SK-N-SH treated with all-trans-retinoic acid at 6 μM for 48 hours (cell line): ENCODE results near the gene ZBTB7C.

Experiments used
- ATAC-seq: fragments of 200-7000 bp; cut with Tn5 transposase; 3 replicates; pipeline ENCODE4 v1.9.1; 2020; ENCODE audit warnings: mild to moderate bottlenecking, moderate library complexity
- BACH2 ChIP-seq: fragments of 250-450 bp; sonication (Bioruptor Pico); IDR thresholded peaks from 2 replicates; pipeline ENCODE4 v1.9.0; 2021; ENCODE audit warnings: mild to moderate bottlenecking, borderline replicate concordance
- CSDC2 ChIP-seq: fragments of 250-450 bp; sonication (Bioruptor Pico); IDR thresholded peaks from 2 replicates; pipeline ENCODE4 v1.5.0; 2020; ENCODE audit warnings: mild to moderate bottlenecking, moderate library complexity
- ESRRG ChIP-seq: fragments of 250-450 bp; sonication (Bioruptor Pico); IDR thresholded peaks from 2 replicates; pipeline ENCODE4 v1.6.1; 2021; ENCODE audit warnings: mild to moderate bottlenecking
- ISL1 ChIP-seq: fragments of 250-450 bp; sonication (Bioruptor Pico); IDR thresholded peaks from 2 replicates; pipeline ENCODE4 v2.1.2; 2022; ENCODE audit warnings: mild to moderate bottlenecking, moderate library complexity
- OSR1 ChIP-seq: fragments of 250-450 bp; sonication (Bioruptor Pico); IDR thresholded peaks from 2 replicates; pipeline ENCODE4 v1.8.0; 2022; ENCODE audit warnings: moderate library complexity, mild to moderate bottlenecking, inconsistent platforms
- PPARA ChIP-seq: fragments of 250-450 bp; sonication (Bioruptor Pico); IDR thresholded peaks from 2 replicates; pipeline ENCODE4 v1.5.0; 2020; ENCODE audit warnings: mild to moderate bottlenecking, borderline replicate concordance
- RARB ChIP-seq: fragments of 250-450 bp; sonication (Bioruptor Pico); IDR thresholded peaks from 2 replicates; pipeline ENCODE4 v1.8.0; 2021; ENCODE audit warnings: mild to moderate bottlenecking, moderate library complexity
- SNAI2 ChIP-seq: fragments of 250-450 bp; sonication (Bioruptor Pico); IDR thresholded peaks from 2 replicates; pipeline ENCODE4 v1.5.0; 2020; ENCODE audit warnings: mild to moderate bottlenecking, moderate library complexity
- TCF4 ChIP-seq: fragments of 250-450 bp; sonication (Bioruptor Pico); IDR thresholded peaks from 2 replicates; pipeline ENCODE4 v1.8.0; 2021; ENCODE audit warnings: mild to moderate bottlenecking, moderate library complexity, borderline replicate concordance
- TOX ChIP-seq: fragments of 250-450 bp; sonication (Bioruptor Pico); IDR thresholded peaks from 2 replicates; pipeline ENCODE4 v1.8.0; 2021; ENCODE audit warnings: mild to moderate bottlenecking, moderate library complexity, borderline replicate concordance
- ZC3H10 ChIP-seq: fragments of 250-450 bp; sonication (Bioruptor Pico); IDR thresholded peaks from 2 replicates; pipeline ENCODE4 v1.5.1; 2021; ENCODE audit warnings: mild to moderate bottlenecking, moderate library complexity
- ZFP3 ChIP-seq: fragments of 250-450 bp; sonication (Bioruptor Pico); IDR thresholded peaks from 2 replicates; pipeline ENCODE4 v1.5.0; 2020; ENCODE audit warnings: mild to moderate bottlenecking, moderate library complexity
- ZFP30 ChIP-seq: fragments of 450-650 bp; formaldehyde crosslinking; IDR thresholded peaks from 2 replicates; pipeline ENCODE4 v1.5.0; 2022; ENCODE audit warnings: mild to moderate bottlenecking, moderate library complexity
- ZNF70 ChIP-seq: fragments of 450-650 bp; formaldehyde crosslinking; IDR thresholded peaks from 2 replicates; pipeline ENCODE4 v1.5.0; 2020; ENCODE audit warnings: mild to moderate bottlenecking, moderate library complexity
- ZNF8 ChIP-seq: fragments of 450-650 bp; formaldehyde crosslinking; IDR thresholded peaks from 2 replicates; pipeline ENCODE4 v1.5.0; 2020; ENCODE audit warnings: mild to moderate bottlenecking, moderate library complexity
- TF ChIP-seq, protein P1 (sequence below): fragments of 250-450 bp; sonication (Bioruptor Pico); IDR thresholded peaks from 2 replicates; pipeline ENCODE4 v1.5.1; 2020; ENCODE audit warnings: low read depth, mild to moderate bottlenecking, moderate library complexity
- TF ChIP-seq, protein P2 (sequence below): fragments of 250-450 bp; sonication (Bioruptor Pico); IDR thresholded peaks from 2 replicates; pipeline ENCODE4 v1.5.0; 2020; ENCODE audit warnings: mild to moderate bottlenecking, moderate library complexity
- TF ChIP-seq, protein P3 (sequence below): fragments of 250-450 bp; sonication (Bioruptor Pico); IDR thresholded peaks from 2 replicates; pipeline ENCODE4 v1.5.1; 2021; ENCODE audit warnings: mild to moderate bottlenecking, moderate library complexity
- TF ChIP-seq, protein P4 (sequence below): fragments of 250-450 bp; sonication (Bioruptor Pico); IDR thresholded peaks from 2 replicates; pipeline ENCODE4 v1.8.0; 2020; ENCODE audit warnings: mild to moderate bottlenecking, moderate library complexity, borderline replicate concordance
- TF ChIP-seq, protein P5 (sequence below): fragments of 250-450 bp; sonication (Bioruptor Pico); IDR thresholded peaks from 2 replicates; pipeline ENCODE4 v1.8.0; 2021; ENCODE audit warnings: low read depth, mild to moderate bottlenecking, moderate library complexity, borderline replicate concordance

The ZBTB7C gene

DNA sequence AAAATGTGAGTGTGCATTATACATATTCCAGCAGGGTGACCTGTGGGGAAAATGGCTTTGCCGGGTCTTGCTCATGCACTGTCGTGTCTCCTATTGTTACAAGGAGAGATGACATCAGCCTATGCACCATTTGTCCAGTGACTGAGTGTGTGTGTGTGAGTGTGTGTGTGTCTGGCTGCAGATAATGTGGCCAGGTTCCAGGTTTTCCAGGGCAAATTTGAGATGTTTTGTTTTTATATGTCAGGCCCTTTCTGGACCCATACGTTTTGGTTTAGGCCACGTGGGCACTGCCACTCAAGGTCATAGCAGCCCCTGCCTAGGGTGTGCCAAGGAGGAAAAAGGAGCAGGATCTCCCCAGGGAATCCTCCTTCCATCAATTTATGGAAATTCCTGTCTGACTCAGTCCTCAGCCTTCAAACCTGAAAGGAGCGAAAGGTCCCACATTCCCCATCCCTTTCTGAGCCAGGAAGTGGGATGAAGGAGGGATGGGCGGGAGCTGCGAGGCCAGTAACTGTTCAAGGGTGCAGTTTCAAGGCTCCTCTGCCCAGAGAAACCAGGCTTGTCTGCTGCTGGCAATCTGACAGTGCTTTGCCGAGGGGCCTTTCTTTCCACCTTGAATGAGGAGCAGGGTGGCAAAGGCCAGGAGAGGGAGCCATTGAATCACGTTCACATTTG, 385.7 kb downstream of the ZBTB7C start:
- ATAC-seq, result peak; percentile 73
- TF ChIP-seq ISL1 (CRISPR knock-in tag) (0 out of 2 replicates have a peak, but pooled peaks have one; percentile 26), TOX (CRISPR knock-in tag) (no peak), ZNF8 (CRISPR knock-in tag) (no peak), SNAI2 (no peak), ZFP3 (CRISPR knock-in tag) (peak; percentile 33; the same call in 1 of the 2 replicates), PPARA (no peak), RARB (CRISPR knock-in tag) (no peak), ZFP30 (CRISPR knock-in tag) (no peak), TCF4 (no peak)
- TF ChIP-seq, protein P1, sequence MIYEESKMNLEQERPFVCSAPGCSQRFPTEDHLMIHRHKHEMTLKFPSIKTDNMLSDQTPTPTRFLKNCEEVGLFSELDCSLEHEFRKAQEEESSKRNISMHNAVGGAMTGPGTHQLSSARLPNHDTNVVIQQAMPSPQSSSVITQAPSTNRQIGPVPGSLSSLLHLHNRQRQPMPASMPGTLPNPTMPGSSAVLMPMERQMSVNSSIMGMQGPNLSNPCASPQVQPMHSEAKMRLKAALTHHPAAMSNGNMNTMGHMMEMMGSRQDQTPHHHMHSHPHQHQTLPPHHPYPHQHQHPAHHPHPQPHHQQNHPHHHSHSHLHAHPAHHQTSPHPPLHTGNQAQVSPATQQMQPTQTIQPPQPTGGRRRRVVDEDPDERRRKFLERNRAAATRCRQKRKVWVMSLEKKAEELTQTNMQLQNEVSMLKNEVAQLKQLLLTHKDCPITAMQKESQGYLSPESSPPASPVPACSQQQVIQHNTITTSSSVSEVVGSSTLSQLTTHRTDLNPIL (CRISPR knock-in tag), result 0 out of 2 replicates have a peak, but pooled peaks have one; percentile 40
- TF ChIP-seq, protein P2, sequence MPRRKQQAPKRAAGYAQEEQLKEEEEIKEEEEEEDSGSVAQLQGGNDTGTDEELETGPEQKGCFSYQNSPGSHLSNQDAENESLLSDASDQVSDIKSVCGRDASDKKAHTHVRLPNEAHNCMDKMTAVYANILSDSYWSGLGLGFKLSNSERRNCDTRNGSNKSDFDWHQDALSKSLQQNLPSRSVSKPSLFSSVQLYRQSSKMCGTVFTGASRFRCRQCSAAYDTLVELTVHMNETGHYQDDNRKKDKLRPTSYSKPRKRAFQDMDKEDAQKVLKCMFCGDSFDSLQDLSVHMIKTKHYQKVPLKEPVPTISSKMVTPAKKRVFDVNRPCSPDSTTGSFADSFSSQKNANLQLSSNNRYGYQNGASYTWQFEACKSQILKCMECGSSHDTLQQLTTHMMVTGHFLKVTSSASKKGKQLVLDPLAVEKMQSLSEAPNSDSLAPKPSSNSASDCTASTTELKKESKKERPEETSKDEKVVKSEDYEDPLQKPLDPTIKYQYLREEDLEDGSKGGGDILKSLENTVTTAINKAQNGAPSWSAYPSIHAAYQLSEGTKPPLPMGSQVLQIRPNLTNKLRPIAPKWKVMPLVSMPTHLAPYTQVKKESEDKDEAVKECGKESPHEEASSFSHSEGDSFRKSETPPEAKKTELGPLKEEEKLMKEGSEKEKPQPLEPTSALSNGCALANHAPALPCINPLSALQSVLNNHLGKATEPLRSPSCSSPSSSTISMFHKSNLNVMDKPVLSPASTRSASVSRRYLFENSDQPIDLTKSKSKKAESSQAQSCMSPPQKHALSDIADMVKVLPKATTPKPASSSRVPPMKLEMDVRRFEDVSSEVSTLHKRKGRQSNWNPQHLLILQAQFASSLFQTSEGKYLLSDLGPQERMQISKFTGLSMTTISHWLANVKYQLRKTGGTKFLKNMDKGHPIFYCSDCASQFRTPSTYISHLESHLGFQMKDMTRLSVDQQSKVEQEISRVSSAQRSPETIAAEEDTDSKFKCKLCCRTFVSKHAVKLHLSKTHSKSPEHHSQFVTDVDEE (CRISPR knock-in tag), result peak; percentile 35; the same call in 1 of the 2 replicates
- TF ChIP-seq, protein P3, sequence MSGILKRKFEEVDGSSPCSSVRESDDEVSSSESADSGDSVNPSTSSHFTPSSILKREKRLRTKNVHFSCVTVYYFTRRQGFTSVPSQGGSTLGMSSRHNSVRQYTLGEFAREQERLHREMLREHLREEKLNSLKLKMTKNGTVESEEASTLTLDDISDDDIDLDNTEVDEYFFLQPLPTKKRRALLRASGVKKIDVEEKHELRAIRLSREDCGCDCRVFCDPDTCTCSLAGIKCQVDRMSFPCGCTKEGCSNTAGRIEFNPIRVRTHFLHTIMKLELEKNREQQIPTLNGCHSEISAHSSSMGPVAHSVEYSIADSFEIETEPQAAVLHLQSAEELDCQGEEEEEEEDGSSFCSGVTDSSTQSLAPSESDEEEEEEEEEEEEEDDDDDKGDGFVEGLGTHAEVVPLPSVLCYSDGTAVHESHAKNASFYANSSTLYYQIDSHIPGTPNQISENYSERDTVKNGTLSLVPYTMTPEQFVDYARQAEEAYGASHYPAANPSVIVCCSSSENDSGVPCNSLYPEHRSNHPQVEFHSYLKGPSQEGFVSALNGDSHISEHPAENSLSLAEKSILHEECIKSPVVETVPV (CRISPR knock-in tag), result no peak
- TF ChIP-seq, all 23 proteins: peak for 4

DNA sequence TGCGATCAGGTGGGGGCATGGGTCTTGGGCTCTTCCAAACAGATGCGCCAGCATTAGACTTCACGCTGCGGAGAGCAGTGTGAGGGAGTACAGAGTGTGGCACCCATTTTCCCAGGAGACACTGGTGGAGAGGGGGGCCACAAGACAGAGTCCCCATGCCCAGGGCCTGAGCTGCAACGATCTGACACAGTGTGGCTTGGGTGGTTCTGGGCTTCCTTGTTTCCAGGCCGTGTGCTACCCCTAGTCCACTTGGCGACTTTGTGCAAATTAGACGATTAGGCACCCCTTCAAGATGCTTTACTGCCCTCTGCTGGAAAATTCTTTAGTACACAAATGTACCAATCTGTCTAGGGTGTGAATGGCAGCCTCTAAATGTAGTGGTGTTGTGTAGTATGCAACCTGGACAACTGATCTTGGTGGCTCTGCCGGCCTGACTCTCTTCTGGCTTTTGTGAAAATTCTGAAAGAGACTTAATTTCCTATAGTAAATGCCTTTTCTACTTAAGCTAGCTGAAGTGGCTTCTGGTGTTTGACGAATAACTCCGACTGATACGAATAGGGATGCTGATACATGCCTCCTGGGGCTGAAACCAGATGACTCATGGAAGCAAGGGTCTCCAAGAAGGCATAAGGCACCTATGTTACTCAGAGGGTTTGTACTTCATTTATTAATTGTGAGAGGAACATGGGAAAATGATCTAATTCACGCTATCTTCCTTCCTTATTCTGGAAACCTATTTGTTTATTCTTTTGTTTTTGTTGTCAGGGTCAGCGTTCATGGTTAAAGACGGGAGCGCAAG, 386.5 kb downstream of the ZBTB7C start:
- peak; percentile 79 for ATAC-seq

More for the DNA sequence above, 386.5 kb downstream of the ZBTB7C start:
- TF ChIP-seq SNAI2 (no peak), RARB (CRISPR knock-in tag) (no peak), ZNF8 (CRISPR knock-in tag) (no peak), CSDC2 (CRISPR knock-in tag) (no peak), ESRRG (CRISPR knock-in tag) (no peak), ZC3H10 (CRISPR knock-in tag) (no peak), OSR1 (CRISPR knock-in tag) (no peak), ZNF70 (CRISPR knock-in tag) (no peak), BACH2 (CRISPR knock-in tag) (no peak), ZFP30 (CRISPR knock-in tag) (no peak)
- TF ChIP-seq, protein P2 (CRISPR knock-in tag), result no peak
- TF ChIP-seq, protein P4, sequence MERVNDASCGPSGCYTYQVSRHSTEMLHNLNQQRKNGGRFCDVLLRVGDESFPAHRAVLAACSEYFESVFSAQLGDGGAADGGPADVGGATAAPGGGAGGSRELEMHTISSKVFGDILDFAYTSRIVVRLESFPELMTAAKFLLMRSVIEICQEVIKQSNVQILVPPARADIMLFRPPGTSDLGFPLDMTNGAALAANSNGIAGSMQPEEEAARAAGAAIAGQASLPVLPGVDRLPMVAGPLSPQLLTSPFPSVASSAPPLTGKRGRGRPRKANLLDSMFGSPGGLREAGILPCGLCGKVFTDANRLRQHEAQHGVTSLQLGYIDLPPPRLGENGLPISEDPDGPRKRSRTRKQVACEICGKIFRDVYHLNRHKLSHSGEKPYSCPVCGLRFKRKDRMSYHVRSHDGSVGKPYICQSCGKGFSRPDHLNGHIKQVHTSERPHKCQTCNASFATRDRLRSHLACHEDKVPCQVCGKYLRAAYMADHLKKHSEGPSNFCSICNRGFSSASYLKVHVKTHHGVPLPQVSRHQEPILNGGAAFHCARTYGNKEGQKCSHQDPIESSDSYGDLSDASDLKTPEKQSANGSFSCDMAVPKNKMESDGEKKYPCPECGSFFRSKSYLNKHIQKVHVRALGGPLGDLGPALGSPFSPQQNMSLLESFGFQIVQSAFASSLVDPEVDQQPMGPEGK, result no peak
- TF ChIP-seq, protein P5, sequence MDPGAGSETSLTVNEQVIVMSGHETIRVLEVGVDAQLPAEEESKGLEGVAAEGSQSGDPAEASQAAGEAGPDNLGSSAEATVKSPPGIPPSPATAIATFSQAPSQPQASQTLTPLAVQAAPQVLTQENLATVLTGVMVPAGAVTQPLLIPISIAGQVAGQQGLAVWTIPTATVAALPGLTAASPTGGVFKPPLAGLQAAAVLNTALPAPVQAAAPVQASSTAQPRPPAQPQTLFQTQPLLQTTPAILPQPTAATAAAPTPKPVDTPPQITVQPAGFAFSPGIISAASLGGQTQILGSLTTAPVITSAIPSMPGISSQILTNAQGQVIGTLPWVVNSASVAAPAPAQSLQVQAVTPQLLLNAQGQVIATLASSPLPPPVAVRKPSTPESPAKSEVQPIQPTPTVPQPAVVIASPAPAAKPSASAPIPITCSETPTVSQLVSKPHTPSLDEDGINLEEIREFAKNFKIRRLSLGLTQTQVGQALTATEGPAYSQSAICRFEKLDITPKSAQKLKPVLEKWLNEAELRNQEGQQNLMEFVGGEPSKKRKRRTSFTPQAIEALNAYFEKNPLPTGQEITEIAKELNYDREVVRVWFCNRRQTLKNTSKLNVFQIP (CRISPR knock-in tag), result no peak
- TF ChIP-seq, all 23 proteins: peak for 0
